ENCODE measurements around the gene SLC44A3. TPM values are rescaled to one million over a fixed set of nuclear protein-coding genes. Genes with fewer than 3 reads are reported as not detected.

SLC44A3 gene
- total RNA-seq, 1 donor from 2014 or later: 2.7 TPM

DNA sequence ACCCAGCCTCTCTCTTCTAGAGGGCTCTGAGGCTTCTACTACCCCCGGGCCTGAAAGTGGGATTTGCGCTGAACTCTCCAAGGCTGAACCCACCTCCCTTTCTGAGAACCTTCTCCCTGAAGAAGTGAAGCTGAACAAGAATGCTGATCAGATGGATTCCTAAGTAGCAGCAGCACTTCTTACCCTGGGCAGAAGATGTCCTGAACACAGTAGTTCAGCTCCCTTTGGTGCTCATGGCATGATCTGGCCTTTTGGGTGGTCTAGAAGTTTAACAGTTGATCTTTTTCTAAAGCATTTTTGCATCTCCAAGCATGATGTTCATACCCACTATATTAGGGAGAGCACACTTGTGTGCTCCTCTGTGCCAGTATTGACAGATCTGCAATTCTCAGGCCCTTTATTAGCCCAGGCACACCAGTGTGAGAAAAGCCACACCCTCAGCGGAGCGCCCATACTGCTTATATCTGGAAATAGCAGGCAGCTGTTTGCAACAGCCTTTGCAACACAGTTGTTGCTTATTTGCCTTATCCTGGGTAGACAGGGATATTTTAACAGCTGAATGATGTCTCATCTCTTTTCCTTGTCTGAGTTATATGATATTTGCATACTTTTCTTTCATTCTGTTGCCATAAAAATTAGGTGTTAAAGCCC lies 72.6 kb downstream of the SLC44A3 start:
- intact Hi-C loops (cut with DNase I): no loop called here
- DNase-seq (ENCODE audit: low spot score): no peak

DNA sequence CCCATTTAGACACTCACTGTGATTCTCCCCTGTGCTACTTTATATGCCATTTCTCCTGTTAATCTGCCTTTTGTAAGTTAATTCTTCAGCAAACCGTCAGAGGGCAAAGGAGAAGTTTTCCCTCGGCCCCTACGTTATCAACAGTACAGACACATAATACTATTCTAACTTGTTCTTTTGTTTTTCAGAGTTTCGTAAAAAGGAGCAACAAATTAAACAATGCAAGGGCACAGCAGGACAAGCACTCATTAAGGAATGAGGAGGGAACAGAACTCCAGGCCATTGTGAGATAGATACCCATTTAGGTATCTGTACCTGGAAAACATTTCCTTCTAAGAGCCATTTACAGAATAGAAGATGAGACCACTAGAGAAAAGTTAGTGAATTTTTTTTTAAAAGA lies 74.5 kb downstream of the SLC44A3 start:
- no peak for DNase-seq (ENCODE audit: low spot score)
- intact Hi-C loops (cut with DNase I): no loop called here

DNA sequence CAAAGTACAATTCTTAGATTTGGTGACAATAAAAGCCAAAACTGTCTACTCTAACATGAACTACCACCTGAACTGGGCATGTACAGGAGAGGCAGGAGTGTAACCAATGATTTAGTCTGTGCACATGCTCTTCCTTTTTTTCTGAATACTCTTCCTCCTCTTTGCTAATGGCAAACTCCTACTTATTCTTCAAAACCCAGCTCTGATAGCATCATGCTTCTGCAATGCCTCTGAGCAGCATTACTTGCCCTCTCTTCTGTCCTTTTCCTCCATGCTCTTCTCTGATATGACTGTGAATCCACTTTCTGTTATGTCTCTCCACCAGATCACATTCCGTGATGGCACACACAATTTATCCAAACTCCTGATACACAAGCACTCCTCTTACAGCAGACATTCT lies 75.4 kb downstream of the SLC44A3 start:
- DNase-seq (ENCODE audit: low spot score): no peak
- intact Hi-C loops (cut with DNase I): no loop called here

DNA sequence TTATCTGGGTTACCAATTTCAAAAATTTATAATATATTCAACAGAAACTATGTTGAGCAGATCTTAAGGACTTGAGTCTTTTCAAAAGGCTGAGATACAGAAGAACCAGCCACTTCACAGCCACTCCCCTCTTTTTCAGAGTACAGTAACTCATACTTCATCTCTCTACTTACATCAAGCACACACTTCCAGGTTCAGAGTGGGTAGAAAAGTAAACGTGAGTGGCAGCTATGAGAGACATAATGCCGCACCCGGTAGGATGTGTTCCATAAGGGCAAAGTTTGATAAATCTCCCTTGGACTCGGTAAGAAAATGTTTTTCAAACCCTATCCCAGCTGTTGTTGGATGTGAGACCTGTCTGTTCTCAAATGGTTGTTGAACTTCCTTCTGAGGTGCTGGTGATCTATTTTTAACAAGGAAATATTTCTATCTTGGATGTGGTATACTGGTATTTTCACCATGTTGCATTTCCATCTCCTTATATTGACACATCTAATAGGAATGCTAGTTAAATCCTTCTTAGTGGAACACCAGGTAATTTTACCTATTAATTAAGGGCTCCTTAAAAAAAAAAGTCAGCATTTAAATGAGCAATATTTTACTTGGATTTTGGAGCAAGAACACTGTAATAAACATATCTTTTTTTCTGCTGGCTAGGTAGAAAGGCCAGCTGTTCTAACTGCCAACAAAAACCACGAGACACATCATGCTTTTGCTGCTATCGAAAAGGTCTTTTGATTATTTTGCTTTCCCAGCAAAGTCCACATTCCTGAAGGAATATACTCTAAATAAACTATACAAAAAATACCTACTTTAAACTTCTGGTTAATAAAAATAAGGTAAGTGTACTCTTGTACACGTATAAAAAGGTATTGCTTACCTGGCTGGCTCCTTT lies 78.6 kb downstream of the SLC44A3 start:
- no peak for DNase-seq (ENCODE audit: low spot score)
- intact Hi-C loops (cut with DNase I): no loop called here

DNA sequence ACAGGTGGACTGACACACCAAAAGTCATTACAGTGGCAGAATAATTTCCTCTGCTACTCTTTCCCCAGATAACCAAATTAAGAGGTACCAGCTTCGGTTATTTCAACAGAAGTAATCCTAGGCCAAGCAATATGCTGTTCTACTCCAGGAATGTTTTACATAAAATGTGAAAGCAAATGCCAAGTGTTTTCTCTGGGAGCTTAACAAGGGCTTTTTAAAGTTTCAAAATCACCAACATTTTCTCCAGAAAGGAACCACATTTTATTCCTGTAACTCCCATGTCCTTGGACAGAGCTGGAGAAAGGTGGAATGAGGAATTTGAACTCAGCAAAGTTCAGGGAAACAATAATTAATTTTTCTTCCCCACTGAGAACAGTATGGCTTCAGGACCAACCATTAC lies 79.6 kb downstream of the SLC44A3 start:
- DNase-seq (ENCODE audit: low spot score): no peak
- intact Hi-C loops (cut with DNase I): no loop called here

DNA sequence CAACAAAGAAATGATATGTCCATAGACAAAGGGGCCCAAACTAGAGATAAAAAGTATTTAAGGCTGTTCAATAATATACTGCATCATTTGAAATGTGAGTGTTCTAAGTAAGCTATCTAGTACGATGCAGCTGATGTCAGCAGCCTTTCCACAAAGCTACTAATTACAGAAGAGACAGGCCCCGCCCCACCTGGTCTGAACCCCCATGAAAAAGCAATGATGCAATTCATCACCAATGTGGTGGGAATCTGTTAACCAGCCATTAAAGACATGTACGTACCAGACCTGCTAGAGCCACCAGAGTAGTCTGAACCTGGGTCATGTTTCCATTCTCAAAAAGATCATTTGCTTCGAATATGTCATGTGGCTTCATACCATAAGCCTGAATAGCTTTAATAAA lies 81.7 kb downstream of the SLC44A3 start:
- intact Hi-C loops (cut with DNase I): no loop called here
- no peak for DNase-seq (ENCODE audit: low spot score)

DNA sequence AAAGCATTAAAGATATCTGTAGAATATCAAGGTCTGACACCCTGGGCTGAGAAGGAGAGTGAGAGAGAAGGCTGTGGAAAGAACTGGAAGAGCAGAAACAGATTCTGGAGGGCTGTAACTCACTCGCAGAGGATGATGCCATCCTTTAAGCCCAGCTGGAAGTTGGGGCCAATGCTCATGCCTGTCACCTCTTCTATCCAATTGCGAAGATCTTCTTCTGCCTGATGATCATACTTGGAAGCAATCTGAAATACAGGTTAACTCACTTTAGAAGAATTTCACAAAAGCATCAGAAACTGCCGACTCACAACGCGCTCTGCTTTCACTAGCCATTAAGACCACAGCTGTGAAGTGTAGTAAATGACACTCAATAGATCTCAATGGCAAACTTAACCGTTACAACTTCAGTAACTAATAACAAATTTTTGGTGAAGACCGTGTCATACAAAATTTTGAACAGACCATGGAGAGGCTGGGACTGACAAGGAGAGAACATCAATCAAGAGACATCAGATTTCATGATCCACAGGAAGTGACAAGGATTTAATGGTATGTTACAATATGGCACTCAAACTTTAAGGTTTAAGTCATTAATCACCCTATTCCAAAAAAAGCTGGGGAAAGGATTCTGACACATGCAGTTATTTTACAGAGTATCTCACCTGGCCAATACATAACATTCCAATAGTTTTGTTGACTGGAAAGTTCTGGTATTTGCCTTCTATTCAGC lies 83.3 kb downstream of the SLC44A3 start:
- DNase-seq (ENCODE audit: low spot score): no peak
- intact Hi-C loops (cut with DNase I): no loop called here

DNA sequence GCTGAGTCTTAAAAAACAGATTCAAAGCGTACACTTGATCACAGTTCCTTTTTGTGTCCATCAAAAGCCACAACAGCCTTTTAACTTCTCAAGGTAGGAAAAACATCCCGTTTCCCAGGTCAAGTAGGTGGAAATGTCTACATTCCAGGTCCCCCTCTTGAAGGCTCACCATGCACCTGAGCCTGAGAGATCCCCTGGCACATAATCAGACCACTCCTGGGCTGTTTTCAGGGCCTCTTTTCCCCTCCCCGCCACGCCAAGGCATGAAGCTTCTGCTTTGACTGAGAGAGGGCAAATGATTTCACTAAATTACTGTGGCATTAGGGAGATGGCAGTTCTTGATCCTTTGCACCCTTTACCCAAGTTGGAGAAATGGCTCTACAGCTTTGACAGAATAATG lies 85.0 kb downstream of the SLC44A3 start:
- intact Hi-C loops (cut with DNase I): no loop called here
- DNase-seq (ENCODE audit: low spot score): no peak

DNA sequence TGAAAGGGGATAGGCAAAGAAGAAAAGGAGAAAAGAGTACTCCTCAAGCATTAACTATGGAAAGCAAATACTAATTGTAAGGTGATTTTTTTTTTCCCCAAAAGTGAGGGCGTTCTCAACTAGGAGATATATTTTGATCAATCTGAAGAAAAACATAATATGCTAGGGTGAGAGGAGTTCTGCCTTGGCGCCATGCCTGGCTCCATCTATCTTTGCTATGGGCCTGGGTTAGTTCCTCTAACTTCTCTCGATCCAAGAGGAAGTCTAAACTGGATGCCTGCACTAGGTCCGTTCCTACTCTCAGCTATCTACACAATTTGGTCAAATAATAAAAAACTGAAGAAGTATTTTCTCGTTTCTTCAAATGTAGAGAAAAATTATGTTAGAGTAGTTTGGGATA lies 86.2 kb downstream of the SLC44A3 start:
- no peak for DNase-seq (ENCODE audit: low spot score)
- intact Hi-C loops (cut with DNase I): no loop called here

DNA sequence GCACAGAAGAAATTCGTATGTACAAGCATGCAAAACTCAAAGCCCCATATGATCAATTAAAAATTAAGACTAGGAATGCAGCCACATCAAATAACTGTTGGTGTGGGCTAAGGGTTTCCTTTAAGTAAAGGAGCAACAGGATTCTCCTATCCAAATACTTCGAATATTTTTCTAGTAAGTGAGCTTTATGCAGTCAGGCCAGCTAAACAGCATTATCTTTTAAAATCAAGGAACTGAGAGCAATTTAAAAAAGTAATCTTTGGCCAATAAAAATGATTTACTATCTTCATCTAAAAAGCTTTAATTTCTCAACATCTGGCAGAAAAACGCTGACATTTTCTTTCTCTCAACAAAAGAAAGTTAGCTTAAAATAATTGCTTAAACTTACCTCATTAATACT lies 87.0 kb downstream of the SLC44A3 start:
- no peak for DNase-seq (ENCODE audit: low spot score)
- intact Hi-C loops (cut with DNase I): no loop called here

DNA sequence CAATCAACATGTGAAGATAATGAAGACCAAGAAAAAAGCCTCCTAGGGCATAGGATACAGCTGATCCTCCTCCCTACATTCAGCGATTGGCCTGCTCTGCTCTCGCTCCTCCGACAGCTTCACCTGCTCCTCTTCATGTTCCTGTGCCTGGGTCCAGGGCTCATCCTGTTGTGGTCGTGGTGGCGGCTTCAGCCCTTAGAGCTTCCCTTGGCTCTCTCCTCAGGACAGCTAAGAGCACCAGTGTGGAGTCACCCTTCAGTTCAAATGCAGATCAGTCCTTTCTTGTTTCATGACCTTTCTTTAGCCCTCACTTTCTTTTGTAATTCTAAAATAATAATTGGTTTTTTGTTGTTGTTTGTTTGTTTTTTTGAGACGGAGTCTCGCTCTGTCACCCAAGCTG lies 88.0 kb downstream of the SLC44A3 start:
- no peak for DNase-seq (ENCODE audit: low spot score)
- intact Hi-C loops (cut with DNase I): no loop called here

DNA sequence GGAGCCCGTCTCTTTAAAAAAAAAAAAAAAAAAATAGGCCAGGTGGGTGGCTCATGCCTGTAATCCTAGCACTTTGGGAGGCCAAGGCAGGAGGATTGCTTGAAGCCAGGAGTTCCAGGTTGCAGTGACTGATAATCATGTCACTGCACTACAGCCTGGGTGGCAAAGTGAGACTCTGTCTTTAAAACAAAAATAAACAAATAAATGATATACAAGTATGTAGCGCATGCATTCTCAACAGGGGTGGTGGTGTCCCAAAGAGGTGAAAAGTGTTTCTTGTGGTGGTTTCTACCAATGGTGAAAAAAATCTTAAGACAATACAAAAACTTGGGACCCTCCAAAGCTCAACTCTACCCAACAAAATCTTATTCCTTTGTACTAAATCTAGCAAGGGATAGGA lies 88.8 kb downstream of the SLC44A3 start:
- intact Hi-C loops (cut with DNase I): no loop called here
- DNase-seq (ENCODE audit: low spot score): no peak

DNA sequence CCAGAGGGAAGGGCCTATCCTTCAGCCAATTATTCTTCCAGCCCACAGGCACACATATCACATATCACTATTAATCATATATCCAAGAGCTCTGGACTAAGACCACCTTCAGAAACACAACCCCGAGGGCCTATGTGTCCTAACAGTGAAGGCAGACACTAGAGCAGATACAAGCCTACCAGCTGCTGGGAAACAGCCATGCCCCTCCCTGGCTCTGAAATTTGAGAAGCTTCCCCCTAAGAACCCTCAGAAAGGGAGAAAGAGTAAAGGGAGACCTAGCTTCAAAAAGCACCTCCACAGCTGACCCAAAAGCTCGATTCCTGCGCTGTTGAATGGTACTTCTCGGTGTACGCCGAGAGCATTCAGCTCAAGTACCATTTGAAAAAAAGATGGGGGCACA lies 89.3 kb downstream of the SLC44A3 start:
- no peak for DNase-seq (ENCODE audit: low spot score)
- intact Hi-C loops (cut with DNase I): no loop called here

DNA sequence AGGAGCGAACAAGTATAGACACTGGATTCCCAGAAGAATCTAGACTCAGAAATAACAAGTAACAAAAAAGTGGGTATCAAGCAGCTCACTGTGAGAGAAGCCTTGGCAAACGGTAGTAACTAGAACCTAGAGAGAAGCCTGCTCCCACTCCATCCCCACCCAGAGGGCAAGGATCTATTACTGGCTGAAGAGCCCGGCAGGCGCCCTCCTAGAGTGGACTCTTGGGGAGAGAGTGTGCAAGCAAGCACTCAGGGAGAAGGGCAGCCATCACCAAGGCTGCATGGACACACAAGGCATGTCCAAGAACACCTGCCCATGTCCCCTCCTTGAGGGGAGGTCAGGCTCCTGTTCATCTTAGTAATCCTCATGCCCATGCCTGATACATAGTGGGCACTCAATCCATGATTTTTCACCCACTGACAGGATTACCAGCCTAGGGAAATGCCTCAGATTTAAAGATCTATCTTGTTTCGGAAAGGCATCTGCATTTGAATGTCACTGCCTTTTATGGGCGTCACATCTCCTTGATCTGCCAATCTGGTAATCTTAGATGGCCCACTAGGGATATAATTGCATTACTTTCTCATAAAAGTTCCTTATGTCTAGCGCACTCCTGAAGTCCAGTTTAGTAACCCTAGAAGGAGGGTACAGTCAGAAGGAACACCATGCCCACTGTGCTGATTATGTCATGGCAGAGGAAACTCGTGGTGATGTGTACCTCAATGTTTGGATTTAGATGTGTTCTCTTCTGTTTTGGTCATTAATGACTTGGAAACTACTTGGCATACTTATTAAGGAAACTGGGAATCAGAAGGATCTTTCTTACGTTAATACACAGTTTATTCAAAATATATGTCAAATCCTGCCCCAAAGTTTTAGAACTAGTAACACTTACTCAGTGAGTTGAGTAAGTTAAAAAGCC lies 92.4 kb downstream of the SLC44A3 start:
- intact Hi-C loops (cut with DNase I): no loop called here
- no peak for DNase-seq (ENCODE audit: low spot score)

DNA sequence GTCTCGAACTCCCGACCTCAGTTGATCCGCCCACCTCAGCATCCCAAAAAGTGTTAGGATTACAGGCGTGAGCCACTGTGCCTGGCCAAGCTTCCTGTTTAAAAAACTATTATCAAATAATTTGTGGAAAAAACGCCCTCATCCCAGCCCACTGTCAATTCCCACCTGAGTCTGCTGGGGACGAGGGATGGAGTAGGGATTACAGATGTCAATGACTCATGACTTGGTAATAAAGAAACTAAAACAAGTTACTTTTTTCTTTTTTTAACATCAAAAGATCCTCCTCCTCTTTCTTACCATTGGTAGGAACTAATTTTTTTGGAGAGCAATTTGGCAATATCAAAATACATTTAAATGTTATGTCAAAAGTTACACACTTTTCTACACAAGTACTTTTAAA lies 97.1 kb downstream of the SLC44A3 start:
- no peak for DNase-seq (ENCODE audit: low spot score)
- intact Hi-C loops (cut with DNase I): no loop called here

DNA sequence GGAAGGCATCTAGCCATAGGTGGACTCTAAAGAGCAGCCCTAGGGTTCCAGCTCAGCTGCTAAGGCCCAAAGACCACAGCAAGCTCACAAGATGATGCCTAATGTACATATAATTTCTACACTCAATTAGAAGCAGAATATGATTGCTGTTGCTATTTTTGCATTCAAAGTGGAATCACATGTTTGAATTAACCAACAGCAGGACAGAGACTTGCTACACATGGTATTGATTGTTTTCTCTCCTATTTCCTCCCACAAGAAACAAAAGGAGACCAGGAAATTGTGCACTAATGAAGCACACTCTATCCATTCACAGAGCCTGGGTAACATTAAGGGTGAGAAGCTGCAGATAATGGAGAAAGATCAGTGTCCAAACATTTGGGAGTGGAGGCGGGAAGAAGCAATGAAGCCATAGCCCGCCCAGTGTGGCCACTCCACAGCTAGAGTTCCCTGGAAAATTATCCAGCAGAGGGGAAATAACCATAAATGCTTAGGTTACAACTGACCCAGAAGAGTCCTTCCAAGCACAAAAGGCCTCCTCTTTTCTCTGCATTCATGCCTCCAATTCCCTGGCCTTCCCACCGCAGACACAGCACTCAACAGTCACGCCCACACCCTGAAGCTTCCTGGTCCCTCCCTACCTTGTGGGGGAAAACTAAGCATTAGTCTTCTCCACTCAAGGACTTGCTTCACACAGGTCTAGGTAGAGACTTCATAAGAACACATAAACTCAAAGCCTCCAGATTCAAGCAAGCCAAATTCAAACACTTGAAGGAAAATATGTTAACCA lies 99.3 kb downstream of the SLC44A3 start:
- intact Hi-C loops (cut with DNase I): no loop called here

DNA sequence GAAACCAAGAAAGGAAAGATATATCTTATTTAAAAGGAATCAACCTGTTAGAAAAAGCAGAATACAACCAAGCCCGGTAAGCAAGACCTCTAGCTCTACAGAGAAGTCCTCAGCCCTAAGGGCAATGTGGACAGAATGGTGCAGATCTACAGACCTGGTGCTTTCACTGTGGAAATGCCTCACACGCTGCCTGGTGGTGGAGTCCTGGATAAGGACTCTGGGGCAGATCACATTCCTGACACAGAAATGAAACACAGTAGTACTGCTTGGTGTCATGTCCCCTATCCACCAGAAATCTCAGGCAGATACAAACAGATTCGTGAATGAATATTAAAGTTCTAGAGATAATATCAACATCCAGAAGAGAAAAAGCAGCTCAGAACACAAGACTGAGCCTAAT lies 99.9 kb downstream of the SLC44A3 start:
- no peak for DNase-seq (ENCODE audit: low spot score)
- intact Hi-C loops (cut with DNase I): no loop called here

More for the DNA sequence above, 99.3 kb downstream of the SLC44A3 start:
- DNase-seq (ENCODE audit: low spot score): no peak

DNA sequence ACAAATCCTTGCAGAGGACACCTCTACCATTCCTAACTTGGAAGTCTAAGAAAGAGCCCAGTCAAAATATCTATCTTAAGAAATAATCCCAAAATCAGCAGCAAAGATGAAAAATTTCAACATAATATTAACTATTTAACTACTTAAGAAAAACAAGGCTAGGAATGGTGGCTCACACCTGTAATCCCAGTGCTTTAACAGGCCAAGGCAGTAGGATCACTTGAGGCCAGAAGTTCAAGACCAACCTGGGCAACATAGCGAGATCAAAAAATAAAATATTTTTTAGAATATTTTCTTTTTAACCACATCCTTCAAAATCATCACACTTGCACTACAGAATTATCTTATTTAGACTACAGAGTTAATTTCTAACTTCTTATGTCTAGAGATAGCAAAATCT lies 101.8 kb downstream of the SLC44A3 start:
- DNase-seq (ENCODE audit: low spot score): no peak
- intact Hi-C loops (cut with DNase I): no loop called here

All from cardiac septum (tissue), 1 donor.